GM19351 (cell line): ENCODE measurements around the gene SNAP23.
A peak's percentile ranks its signal among the peaks of the same experiment; 100 is the strongest.

ENCODE experiments used
- ATAC-seq: cut with Tn5 transposase; IDR thresholded peaks from one replicate; pipeline ENCODE4 v1.9.1; 2021; ENCODE audit warnings: mild to moderate bottlenecking, moderate library complexity; ENCODE audit not compliant: unreplicated experiment

Gene SNAP23

DNA sequence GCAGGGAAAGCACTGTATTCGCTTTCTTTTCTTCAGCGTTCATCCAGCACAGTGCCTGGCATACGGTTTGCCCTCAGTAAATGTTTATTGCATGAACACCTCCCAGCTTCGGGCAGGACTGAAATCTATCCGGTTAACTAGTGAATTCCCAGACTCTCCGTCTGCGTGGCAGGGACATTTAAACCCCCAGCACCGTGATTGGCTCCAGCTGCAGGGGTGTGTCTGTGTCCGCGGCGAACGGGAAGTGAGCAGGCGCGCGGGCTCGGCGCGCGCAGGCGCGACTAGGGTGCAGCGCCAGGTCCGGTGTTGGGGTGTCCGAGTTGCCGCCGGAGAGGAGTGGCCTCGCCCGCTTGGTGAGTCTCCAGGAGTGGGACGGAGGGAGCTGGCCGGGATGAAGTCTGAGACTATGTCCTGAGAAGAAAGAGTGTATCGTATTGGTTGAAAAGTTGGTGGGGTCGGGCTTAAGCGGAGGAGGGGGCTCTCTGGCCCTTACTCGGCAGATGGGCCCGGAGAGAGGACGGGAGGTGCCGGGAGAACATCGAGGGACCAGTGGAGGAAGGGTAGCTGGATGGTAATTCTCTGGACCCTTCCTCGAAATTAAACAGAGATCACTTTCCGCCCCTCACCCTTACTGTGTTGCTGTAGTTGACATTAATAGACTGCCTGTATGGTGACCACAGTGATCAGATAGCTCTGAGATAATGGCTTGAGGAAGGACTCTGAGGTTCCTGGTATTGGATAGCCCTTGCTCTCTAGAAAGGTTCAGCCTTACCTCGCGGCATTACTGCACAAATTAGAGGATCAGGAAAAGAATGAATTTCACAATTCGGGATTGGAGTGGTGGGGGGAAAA lies at the start of gene SNAP23:
Gene SNAP23 (plus strand): TSS at position 274 of the 852 bp plus-strand sequence. CDS start 16,213 bp downstream, outside the sequence.
- peak; percentile 76 for ATAC-seq

DNA sequence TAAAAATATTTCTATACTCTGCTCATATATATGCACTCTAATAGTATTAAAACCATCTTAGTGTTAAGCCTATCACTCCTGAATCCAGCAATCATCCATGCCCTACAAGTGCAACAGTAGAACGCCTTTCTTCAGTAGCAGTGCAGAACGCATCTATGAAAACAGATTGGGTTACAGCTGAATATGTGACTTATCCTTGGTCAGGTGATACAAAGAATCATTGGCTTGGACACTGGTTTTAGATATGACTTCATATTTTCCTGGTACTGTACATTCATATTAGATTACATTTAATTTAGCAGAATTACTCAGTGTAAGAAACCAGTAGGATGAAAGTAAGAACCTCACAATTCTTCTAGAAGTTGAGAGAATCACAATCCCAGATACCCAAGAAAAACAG lies 47.8 kb upstream of the SNAP23 start:
- no peak for ATAC-seq

DNA sequence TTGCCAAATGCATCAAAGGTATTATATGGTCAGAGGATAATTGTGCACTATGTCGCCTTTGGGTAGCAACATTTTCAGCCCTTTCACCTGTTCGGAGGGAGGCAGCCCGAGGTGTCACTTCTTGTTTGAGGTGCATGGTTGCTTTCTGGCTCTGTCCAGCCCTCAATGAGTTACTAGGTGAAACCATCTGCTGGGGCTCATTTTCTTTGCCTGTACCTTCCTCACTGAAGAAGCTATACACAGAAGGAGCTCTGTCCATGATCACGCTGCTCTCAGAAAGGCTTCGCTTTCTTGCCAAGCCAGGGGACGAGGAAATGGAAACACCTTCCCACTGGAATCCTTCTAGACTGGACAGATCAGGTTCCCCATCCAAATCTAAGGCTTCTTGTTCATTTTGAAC lies 47.2 kb upstream of the SNAP23 start:
- no peak for ATAC-seq

DNA sequence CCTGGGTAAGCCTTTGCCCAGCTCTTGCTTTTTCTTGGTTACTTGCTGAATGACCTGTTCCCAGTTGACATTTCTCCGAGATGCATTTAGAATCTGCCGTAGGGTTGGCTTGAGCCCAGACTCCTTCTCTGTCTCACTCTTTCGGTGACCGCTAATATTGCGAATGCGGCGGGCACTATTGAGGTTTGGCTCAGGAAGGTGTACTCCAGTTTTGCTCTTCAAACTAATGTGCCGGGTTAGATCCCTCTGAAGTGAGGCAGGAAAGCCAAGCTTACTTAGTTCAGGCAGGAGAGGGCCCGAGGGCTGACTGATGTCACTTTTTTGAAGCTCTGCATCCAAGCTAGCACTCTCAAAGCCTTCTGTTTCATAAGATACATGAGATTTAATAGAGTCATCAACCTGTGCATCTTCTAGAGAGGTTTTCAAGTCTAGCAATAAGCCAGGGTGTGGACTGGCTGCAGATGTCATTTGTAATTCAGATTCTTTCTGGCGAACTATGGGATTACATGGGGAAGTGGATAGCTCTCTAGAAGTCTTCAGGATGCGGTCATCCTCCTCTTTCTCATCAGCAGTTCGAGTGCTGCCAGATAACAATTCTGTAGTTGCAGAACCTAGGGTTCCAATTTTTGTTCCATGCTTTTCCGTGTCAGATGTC lies 45.5 kb upstream of the SNAP23 start:
- ATAC-seq: no peak

DNA sequence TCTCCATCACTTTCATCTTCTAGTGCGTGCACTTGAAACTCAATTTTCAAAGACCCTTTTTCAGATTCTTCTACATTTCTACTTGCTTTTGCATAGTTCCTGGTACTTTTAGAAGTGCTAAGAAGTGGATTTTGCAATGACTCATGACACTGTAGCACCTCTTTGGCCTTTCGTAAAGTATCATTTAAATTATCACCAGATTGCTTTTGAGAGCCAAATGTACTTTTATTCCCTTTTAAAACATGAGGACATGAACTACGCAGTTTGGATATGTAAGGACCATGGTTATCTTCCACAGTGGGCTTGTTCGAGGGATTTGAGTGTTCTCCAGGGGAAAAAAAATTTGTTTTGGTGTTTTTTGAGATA lies 45.0 kb upstream of the SNAP23 start:
- ATAC-seq: no peak

DNA sequence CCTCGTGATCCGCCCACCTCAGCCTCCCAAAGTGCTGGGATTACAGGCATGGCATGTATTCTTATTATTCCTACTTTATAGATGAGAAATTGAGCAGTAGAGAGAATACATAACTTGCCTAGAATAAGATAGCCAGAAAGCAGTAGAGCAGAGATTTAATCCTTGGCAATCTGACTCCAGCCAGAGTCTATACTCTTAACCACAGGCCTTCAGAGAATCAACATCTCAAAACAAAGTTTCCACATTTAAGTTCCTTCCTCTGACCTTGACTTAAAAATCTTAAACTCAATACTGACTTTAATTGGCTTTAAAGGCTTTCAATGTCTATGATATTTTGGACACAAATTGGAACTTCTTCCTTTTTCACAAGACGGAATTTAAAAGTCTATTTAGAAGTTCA lies 41.6 kb upstream of the SNAP23 start:
- no peak for ATAC-seq

DNA sequence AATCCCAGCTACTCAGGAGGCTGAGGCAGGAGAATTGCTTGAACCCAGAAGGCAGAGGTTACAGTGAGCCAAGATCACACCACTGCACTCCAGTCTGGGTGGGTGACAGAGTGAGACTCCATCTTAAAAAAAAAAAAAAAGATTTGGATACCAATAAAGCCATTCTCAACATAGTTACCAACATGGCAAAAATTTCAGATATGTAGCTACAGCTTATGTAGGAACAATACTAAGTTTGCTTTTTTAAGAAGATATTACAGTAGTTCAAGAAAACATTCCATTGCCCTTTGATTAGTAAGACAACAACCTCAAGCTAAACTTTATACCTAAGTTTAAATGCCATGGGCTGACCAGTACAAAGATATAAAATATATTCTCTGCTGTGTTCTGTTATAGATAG lies 38.9 kb upstream of the SNAP23 start:
- ATAC-seq: no peak

DNA sequence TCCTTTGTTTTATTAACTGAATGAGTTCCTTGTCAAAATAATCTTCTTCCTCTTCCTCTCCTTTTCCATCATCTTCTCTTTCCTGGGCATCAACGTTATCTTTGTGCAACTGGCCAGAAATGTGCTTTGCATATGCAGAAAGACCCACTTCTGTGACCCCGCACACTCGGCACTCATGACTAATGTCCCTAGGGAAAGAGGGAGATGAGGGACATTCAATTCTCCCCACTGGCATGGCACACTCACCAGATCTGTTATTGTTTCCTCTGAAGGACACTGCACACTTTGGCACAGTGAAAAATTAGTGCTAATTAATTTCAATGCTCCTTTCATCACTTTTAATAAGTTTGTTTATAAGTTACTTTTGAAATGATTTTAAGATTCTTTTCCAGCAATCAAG lies 38.5 kb upstream of the SNAP23 start:
- no peak for ATAC-seq

DNA sequence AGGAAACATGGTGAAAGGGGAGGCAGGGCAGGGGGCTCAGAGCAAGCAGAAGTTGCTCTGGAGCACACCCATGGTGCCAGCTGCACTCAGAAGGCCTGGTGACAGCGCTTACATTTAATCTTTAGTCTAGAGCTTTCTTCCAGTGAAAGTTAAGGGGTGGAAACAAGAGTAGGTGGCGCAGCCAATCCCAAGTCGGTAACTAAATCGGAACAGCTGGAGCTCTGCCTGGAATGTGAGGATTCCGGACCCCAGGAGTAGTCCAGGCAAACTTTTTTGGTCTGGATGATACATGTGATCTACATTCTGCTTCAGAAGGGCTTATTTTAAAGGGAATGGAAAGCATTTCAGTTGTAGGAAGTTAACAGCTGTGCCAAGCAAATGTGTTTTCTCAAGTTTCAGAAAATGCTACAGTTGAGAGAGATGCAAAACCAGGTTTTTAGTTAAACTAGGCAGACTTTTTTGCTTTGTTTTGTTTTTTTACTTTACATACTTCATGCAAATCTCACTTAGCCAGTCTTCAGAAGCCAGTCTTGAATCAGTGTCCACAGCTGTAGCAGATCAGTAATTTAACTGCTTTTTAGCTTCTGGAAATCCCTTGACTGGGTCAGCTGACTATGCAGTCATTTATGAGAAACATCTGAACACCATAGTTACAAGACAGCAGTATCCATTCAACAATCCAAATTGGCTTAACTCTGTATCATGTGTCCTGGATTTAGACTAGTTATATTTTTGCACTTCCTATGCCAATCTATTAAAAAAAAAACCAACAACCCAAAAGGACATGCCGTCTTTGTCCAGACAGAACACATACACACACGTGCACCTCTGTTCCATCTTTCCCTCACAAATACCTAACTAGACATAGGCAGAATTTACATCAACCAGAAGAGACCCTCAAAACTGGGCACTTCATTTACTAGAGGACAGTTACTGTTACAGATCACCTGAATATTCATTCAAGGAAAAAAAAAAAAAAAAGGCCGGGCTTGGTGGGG lies 37.7 kb upstream of the SNAP23 start:
- no peak for ATAC-seq

DNA sequence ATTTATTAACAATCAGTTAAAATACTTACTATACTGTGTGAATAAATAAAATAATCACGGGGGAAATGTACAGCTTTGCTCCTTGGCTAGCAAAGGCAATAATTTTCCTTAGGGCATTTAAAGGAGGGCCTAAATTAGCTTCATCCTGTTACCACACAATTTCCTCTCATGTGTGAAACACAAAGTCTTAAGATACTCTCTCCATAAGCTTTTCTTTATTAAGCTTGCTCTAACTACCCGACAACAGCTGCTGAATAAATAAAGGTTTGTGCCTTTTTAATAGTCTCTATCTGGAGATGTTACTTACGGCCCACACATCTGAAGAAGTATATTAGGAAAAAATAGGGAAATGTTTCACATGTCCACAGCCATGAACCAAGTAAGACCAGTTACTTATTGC lies 34.2 kb upstream of the SNAP23 start:
- no peak for ATAC-seq

DNA sequence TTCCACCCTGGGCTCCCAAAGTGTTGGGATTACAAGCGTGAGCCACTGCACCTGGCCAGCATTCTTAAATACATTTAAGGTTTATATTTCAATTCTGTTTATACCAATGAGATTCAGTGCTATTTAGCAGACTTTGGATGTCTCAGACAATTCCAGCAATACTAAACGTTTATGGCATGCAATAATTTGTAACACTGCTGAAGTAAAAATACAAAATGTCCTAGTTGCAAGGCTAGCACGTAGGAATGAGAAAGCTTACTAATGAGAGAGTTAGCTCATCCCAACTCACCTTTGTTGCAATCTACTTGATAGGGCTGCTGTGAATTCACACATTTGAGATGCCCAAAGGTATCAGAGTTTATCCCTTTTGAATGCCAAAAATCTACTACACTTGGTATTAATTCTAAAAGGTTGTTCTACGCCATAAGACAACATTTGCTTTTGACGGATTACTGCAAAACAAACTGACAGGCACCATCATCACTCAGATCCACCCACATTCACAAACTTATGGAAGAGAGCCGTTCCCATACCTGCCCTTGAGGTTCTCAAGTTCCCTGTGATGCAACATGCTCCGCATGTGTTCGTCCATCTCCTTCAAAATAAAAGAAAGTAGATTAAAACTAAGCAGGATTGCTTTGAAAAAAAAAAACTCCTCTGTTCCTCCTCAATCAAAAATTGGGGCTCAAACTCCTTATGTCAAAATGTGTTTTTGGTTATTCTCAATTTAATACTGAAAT lies 29.7 kb upstream of the SNAP23 start:
- no peak for ATAC-seq

DNA sequence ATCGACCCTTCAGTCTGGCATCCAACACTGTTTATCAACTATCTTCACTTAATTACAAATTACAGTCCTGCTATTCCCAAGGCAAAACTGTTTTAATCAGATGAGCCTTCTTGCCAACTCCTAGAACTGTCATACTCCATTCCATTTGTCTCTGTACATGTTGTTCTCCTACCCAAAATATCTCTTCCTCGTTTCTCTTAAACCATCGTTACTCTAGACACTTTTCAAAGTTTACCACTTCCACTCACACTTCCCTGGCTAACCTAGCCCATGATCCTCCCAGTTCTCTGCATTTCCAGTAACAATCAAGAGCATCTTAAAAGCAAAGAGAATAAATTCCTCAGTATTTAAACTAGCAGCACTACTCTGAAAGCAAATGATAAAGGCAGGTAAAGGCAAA lies 24.4 kb upstream of the SNAP23 start:
- ATAC-seq: no peak

DNA sequence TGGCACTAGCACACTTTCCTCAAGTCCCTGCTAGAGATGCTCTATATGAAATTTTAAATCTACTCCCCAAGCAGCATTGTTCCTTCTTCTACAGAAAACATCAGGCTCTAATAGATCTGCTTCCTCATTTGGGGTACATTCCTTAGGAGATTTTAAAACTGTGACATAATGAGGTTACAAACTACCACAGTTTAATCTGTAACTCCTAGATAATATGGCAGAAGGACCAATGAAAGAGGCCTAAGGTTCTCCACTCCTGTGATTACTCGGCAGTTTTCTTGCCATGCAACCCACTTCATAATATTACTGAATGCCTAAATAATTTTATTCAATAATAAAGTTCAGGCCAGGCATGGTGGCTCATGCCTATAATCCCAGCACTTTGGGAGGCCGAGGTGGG lies 20.6 kb upstream of the SNAP23 start:
- no peak for ATAC-seq

DNA sequence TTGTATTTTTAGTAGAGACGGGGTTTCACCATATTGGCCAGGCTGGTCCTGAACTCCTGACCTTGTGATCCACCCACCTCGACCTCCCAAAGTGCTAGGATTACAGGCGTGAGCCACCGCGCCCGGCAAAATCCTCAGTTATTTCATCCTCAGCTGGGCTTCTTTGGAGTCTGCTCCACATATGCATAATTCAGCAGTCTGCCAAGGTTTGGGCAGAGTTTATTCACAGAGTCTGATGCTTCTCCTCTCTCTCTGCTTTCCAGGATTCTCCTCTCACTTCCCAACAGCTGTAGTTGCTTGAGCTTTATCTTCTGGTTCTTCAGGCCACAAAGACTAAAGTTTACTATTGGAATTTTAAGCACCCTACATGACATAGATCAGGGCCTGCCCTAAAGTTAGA lies 12.7 kb upstream of the SNAP23 start:
- no peak for ATAC-seq

DNA sequence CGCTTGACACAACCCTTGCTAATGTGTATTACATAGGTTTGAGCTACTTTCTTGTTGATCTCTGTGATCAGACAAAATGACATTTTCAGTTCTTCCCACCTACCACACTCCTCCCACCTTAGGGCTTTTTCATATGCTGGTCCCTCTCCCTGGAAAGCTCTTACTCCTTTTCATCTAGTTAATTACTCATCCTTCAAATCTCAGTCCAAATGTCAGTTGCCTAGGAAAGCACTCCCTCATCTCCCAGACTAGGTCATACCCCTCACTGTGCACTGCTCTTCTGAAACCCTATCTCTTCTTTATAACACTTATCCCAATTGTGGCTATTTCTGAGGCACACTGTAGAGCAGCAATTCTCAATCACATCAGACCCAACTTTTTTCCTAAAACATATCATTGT lies 11.8 kb upstream of the SNAP23 start:
- no peak for ATAC-seq

DNA sequence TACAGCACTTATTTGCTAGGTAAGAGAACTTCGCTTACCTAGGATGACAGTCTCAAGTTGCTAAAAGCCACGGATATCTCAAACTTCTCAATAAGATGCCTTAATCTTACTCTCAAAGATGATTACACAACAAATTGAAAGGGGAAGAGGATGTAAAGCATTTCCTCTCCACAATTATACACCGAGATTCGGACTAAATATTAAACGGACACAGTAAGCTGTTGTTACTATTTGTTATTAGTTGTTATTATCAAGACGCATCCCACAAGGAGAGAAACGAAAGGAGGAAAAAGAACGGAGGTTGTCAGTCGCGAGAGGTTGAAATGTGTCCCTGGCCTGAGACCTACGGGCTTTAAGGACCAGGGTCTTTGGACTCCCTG lies 5.2 kb upstream of the SNAP23 start:
- ATAC-seq: no peak

DNA sequence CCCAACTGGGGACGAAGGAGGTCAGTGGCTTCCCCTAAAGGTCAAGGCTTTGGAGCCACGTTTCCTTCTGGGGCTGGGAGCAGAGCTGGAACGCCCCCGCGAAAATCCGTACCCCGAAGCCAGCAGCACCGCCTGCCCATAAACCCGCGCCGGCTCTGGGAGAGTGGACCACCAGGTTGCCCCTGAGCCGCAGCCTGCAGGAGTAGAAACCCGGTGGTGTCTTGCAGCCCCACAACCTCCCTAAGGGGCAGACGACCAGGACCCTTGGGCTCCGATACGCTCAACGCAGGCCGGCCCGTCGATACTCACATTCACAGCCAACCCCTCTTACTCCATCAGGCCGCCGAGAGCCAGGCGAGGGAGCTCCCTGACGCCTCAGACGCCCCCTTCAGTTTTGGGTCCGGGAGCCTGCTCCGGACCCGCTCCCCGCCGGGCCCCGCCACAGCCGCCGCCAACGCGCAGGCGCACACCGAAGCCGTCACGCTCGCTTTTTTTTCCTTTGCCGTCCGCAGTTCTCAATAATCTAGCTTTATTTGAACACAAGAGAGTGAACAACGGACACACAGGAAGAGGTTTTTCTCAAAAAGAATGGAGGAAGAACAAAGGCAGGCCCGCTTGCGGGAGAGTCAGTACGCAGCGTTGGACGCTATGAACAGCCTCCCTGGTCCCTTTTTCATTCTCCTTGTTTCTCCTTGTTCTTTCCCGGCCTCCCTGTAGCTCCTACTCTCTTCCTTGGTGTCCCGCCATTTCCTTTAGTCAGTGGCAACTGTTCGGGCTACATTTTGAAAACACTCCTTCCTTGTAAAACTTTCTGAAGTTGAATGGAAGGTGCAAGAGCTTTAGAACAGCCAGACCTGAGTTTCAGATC lies 4.5 kb upstream of the SNAP23 start, which contains the start of gene ZNF106:
Gene ZNF106 (minus strand): TSS at position 471 of the 868 bp plus-strand sequence. CDS start 18,852 bp downstream, outside the sequence.
- no peak for ATAC-seq

DNA sequence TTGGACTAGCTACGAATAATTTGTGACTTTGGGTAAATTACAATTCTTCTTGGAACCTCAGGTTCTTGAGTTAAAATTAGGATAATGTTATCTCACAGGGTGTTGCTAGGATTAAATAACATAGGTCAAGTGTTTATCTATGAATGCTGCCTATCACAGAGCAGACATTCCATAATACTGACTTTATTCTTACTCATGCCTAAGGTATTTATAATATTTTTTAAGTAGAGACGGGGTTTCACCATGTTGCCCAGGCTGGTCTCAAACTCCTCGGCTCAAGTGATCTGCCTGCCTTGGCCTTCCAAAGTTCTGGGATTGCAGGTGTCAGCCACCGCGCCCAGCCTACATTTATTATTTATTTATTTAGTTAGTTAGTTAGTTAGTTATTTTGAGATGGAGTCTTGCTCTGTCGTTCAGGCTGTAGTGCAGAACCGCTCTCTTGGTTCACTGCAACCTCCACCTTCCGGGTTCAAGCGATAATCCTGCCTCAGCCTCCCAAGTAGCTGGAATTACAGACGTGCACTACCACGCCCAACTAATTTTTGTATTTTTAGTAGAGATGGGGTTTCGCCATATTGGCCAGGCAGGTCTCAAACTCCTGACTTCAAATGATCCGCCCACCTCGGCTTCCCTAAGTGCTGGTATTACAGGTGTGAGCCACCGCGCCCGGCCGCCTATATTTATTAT lies 3.8 kb upstream of the SNAP23 start:
- no peak for ATAC-seq

DNA sequence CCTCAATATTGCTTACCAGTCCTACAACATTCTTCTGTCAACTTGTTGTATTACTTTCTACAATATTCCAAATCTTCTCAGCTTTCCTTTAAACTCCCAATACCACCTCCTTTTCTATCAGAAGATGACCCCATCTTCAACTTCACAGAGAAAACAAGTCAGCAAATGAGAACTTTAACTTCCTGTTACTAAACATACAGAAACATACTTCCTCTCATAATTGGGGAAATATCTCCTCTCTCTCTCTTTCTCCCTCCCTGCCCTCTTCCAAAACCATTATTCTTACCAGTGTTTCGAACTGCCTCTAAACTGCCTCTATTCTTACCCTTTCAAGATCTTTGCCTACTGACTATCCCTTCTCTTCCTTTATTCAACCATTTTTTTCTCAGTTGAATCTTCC lies 1.8 kb upstream of the SNAP23 start:
- no peak for ATAC-seq
